Testis (tissue), 2 donors: Measurements from ENCODE around the gene STX1B.

Source experiments
- POLR2A ChIP-seq: fragments of 450-650 bp; IDR thresholded peaks from one replicate; pipeline ENCODE4 v1.6.1; 2017; ENCODE audit warnings: antibody characterized with exemption, mild to moderate bottlenecking, moderate library complexity
- TF ChIP-seq, protein P1 (sequence below), 3 experiments: fragments of 450-650 bp in 2 of 3; fragments of 200-600 bp in 1 of 3; sonication (generic) in 1 of 3; IDR thresholded peaks; one replicate each; pipeline ENCODE4 v1.5.1; 2016 to 2019; ENCODE audit warnings: antibody characterized with exemption in 3 of 3, mild to moderate bottlenecking in 2 of 3, moderate library complexity in 1 of 3

GRCh38 chr16:31031276-31031675 lies 20.8 kb upstream of the STX1B start:
- TF ChIP-seq, protein P1, sequence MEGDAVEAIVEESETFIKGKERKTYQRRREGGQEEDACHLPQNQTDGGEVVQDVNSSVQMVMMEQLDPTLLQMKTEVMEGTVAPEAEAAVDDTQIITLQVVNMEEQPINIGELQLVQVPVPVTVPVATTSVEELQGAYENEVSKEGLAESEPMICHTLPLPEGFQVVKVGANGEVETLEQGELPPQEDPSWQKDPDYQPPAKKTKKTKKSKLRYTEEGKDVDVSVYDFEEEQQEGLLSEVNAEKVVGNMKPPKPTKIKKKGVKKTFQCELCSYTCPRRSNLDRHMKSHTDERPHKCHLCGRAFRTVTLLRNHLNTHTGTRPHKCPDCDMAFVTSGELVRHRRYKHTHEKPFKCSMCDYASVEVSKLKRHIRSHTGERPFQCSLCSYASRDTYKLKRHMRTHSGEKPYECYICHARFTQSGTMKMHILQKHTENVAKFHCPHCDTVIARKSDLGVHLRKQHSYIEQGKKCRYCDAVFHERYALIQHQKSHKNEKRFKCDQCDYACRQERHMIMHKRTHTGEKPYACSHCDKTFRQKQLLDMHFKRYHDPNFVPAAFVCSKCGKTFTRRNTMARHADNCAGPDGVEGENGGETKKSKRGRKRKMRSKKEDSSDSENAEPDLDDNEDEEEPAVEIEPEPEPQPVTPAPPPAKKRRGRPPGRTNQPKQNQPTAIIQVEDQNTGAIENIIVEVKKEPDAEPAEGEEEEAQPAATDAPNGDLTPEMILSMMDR (IDR thresholded peaks at IDR 0.05) = no peak
- no peak for TF ChIP-seq POLR2A
